Nephron progenitor cell (in vitro differentiated cells): Measurements from ENCODE around the gene RTP5.
A peak's percentile ranks its signal among the peaks of the same experiment; 100 is the strongest.

Experiments
- DNase-seq: peaks from one replicate; pipeline ENCODE4 v3.0.0; 2021
- H3K27ac Mint-ChIP-seq: 2 replicates; pipeline ENCODE4 v1.8.0; 2021; ENCODE audit warnings: mild to moderate bottlenecking, moderate library complexity, mixed read lengths
- H3K27me3 Mint-ChIP-seq: 2 replicates; pipeline ENCODE4 v1.8.0; 2021; ENCODE audit warnings: mild to moderate bottlenecking, low read depth, mixed read lengths; ENCODE audit not compliant: poor library complexity
- H3K36me3 Mint-ChIP-seq: 2 replicates; pipeline ENCODE4 v1.8.0; 2021; ENCODE audit warnings: low read depth, mixed read lengths
- H3K4me1 Mint-ChIP-seq: 2 replicates; pipeline ENCODE4 v1.8.0; 2021; ENCODE audit warnings: mixed read lengths
- H3K4me3 Mint-ChIP-seq: 2 replicates; pipeline ENCODE4 v1.8.0; 2021; ENCODE audit warnings: mild to moderate bottlenecking, moderate library complexity, mixed read lengths
- H3K9me3 Mint-ChIP-seq: 2 replicates; pipeline ENCODE4 v1.8.0; 2021; ENCODE audit warnings: mild to moderate bottlenecking, moderate library complexity, mixed read lengths
- TF ChIP-seq, protein P1 (sequence below): fragments of 200-600 bp; sonication (generic); IDR thresholded peaks from 2 replicates; pipeline ENCODE4 v1.5.0; 2021; ENCODE audit warnings: antibody characterized with exemption

Gene RTP5

DNA sequence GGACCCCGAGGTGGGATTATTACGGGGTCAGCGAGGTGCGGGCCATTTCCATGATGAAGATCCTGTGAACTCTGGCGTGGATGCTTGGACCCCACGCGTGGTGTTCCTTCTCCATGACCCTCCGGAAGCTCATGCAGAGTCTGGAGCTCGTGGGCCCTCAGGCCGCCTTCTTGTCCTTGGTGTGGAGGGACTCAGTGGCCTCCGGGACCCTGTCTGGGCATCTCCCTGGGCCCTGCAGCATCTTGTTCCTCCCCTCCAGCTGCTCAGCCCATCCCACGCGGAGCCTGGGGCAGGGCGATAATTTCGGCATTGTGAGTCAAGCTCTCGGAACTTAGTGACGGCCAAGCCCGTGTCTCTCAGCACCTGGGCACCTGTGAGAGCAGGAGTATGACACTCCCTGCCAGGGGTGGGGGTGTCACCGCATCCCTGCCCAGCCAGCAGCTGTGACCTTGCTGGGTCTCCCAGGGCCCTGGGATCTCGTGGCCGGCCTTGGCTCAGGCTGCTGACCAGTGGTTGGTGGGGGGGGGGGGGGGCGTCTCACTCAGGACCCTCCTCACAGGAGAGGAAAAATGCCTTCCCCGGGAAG lies 24.6 kb downstream of the RTP5 start:
- H3K27ac Mint-ChIP-seq: peak overlapping the region; percentile 54
- peaks cover 4% of the 10 kb centered on the region for H3K27me3 Mint-ChIP-seq
- H3K4me3 Mint-ChIP-seq: no peak overlapping the region
- H3K36me3 Mint-ChIP-seq: peaks cover 7% of the 10 kb centered on the region
- no peak for DNase-seq
- TF ChIP-seq, protein P1, sequence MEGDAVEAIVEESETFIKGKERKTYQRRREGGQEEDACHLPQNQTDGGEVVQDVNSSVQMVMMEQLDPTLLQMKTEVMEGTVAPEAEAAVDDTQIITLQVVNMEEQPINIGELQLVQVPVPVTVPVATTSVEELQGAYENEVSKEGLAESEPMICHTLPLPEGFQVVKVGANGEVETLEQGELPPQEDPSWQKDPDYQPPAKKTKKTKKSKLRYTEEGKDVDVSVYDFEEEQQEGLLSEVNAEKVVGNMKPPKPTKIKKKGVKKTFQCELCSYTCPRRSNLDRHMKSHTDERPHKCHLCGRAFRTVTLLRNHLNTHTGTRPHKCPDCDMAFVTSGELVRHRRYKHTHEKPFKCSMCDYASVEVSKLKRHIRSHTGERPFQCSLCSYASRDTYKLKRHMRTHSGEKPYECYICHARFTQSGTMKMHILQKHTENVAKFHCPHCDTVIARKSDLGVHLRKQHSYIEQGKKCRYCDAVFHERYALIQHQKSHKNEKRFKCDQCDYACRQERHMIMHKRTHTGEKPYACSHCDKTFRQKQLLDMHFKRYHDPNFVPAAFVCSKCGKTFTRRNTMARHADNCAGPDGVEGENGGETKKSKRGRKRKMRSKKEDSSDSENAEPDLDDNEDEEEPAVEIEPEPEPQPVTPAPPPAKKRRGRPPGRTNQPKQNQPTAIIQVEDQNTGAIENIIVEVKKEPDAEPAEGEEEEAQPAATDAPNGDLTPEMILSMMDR: no peak
- H3K4me1 Mint-ChIP-seq: peaks cover 52% of the 10 kb centered on the region
- peaks cover 4% of the 10 kb centered on the region for H3K9me3 Mint-ChIP-seq

DNA sequence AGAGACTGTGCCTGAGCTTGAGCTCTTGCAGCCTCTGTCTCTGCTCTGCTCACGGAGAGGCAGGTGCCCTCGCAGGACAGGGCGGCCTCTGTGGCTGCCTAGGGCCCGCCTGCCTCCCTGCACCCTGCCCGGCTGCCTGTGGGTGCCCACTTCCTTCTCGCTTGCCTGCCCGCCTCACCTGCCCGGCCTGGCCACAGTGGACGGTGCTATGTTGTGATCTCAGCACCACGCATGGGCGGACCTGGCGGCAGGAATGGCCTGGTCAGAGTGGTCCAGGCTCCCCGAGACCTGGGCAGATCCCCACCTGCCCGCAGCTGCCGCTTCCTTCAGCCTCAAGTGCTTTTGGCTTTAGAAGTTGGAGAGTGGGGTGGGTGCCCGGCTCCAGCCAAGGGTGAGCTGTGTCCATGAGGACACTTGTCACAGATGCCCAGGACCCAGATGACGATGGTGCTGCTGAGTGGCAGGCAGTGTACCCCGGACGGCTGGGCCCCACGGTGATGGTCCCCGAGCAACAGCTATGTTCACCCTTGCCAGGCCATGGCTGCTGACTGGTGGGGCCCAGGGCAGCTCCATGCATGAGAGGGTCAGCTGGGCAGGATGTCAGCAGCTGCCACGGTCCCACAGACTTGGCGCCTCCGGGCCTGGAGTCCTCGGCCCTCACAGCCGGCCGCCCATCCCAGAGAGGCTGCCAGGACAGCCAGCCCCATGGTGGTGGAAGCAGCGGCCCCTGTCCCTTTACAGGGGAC lies 25.3 kb downstream of the RTP5 start:
- no peaks in the 10 kb centered on the region for H3K9me3 Mint-ChIP-seq
- H3K36me3 Mint-ChIP-seq: no peaks in the 10 kb centered on the region
- peaks cover 5% of the 10 kb centered on the region for H3K27me3 Mint-ChIP-seq
- no peak for DNase-seq
- no peak overlapping the region for H3K4me3 Mint-ChIP-seq
- peaks cover 57% of the 10 kb centered on the region for H3K4me1 Mint-ChIP-seq
- no peak overlapping the region for H3K27ac Mint-ChIP-seq
- TF ChIP-seq, protein P1: no peak

DNA sequence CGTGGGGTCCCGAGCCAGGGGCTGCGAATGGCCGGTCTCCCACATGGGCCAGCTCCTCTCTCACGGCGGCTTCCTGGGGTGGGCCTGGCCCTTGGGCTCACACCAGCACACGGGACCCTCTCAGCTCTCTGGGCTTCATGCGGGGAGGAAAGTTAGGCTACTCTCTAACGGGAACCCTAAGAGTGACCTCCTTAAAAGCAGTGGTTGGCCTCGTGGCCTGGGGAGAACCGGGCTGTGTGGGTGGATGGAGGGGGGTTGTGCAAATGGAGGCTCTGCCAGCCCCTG lies 25.8 kb downstream of the RTP5 start:
- Mint-ChIP-seq H3K36me3 (no peaks in the 10 kb centered on the region), H3K9me3 (no peaks in the 10 kb centered on the region), H3K4me1 (peaks cover 62% of the 10 kb centered on the region), H3K27ac (peak overlapping the region; percentile 91), H3K4me3 (no peak overlapping the region), H3K27me3 (peaks cover 11% of the 10 kb centered on the region)
- DNase-seq: no peak
- TF ChIP-seq, protein P1: no peak

DNA sequence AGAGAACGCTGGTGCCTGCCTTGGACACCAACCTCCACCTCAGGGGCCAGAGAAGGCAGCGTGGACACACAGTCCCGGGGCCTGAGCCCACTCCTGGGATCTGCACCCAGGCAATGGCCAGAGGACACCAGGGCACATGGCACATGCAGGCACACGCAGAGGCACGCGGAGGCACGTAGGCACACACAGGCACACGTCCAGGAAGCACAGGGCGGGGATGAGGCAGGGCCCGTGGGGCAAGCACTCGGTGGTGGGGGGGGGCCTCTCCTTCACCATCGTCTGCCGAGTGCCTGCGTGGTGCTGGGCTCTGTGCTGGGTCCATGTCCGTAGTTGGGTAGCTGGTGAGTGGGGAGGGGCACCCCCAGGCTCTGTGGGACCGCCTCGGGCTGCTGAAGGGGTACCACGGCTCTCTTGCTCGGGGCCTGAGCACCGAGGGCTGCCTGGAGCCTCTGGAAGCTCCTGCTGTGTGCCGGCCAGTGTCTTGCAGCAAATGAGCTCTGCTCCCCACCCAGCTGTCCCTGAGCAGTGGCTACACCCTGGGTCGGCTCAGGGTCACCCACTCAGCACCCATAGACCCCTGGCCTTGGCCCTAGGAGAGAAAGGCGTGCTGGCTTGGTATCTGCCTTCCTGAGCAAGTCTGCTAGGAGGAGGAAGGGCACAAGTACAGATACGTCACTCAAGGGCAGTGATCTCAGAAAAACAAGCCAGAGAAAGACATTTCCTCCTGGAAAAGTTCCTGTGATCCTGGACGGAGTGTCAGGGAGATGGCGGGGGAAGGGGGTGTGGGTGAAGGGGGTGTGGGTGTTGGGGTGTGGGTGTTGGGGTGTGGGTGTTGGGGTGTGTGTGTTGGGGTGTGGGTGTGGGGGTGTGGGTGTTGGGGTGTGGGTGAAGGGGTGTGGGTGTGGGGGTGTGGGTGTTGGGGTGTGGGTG lies 26.4 kb downstream of the RTP5 start:
- no peak for DNase-seq
- peaks cover 12% of the 10 kb centered on the region for H3K27me3 Mint-ChIP-seq

DNA sequence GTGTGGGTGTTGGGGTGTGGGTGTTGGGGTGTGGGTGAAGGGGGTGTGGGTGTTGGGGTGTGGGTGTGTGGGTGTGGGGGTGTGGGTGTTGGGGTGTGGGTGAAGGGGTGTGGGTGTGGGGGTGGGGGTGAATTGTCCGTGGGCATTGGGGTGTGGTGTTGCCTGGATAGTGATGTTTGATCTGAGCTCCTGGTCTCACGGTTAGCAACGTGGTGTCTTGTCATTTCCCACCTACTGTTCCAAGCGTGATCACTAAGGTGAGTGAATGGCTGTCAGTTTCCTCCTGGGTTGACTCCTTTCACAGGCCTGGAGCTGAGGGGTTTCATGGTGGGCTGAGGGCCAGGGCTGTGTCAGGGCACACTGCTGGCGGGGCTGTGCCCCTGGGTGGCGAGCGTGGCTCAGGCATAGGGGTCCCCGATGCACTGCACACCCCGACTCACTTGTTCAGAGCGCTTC lies 27.2 kb downstream of the RTP5 start:
- DNase-seq: no peak
- Mint-ChIP-seq H3K27ac (no peak overlapping the region), H3K27me3 (peaks cover 16% of the 10 kb centered on the region), H3K36me3 (no peaks in the 10 kb centered on the region), H3K4me3 (no peak overlapping the region), H3K4me1 (peaks cover 73% of the 10 kb centered on the region), H3K9me3 (no peaks in the 10 kb centered on the region)
- TF ChIP-seq, protein P1: no peak

More for the DNA sequence above, 26.4 kb downstream of the RTP5 start:
- Mint-ChIP-seq H3K9me3 (no peaks in the 10 kb centered on the region), H3K4me3 (no peak overlapping the region), H3K4me1 (peaks cover 68% of the 10 kb centered on the region), H3K36me3 (no peaks in the 10 kb centered on the region), H3K27ac (peak overlapping the region; percentile 91)
- TF ChIP-seq, protein P1: no peak
